SK-N-SH (cell line): Measurements from ENCODE around the gene D2HGDH.

Experiments
- CTCF ChIP-seq: fragments of 200-600 bp; sonication (generic); IDR thresholded peaks from 2 replicates; pipeline ENCODE4 v1.6.1; 2017; ENCODE audit warnings: antibody characterized with exemption, mild to moderate bottlenecking, moderate library complexity
- EP300 ChIP-seq, 2 experiments: IDR thresholded peaks; 2 replicates each; pipeline versions ENCODE4 v1.4.0 to v1.6.1; 2012; ENCODE audit warnings: borderline replicate concordance in 1 of 2, low read depth in 1 of 2, low read length in 1 of 2
- EZH2phosphoT487 ChIP-seq: fragments of 200-600 bp; sonication (generic); IDR thresholded peaks from 2 replicates; pipeline ENCODE4 v1.6.1; 2017; ENCODE audit warnings: low read depth, mixed run types, mild to moderate bottlenecking, antibody characterized with exemption, moderate library complexity, borderline replicate concordance
- IRF3 ChIP-seq: fragments of 150-350 bp; IDR thresholded peaks from 2 replicates; pipeline ENCODE4 v1.6.1; 2016; ENCODE audit warnings: mild to moderate bottlenecking, low read depth, low read length
- MAX ChIP-seq: IDR thresholded peaks from 2 replicates; pipeline ENCODE4 v1.4.0; 2012; ENCODE audit warnings: low read depth
- MXI1 ChIP-seq: IDR thresholded peaks from 2 replicates; pipeline ENCODE4 v1.6.1; 2012; ENCODE audit warnings: mild to moderate bottlenecking, low read depth, low read length, improper control_type of control experiment
- POLR2AphosphoS5 ChIP-seq: IDR thresholded peaks from 2 replicates; pipeline ENCODE4 v1.6.1; 2012; ENCODE audit warnings: low read depth, low read length
- RAD21 ChIP-seq: IDR thresholded peaks from 2 replicates; pipeline ENCODE4 v1.6.1; 2012; ENCODE audit warnings: mild to moderate bottlenecking, low read length
- REST ChIP-seq: IDR thresholded peaks from 2 replicates; pipeline ENCODE4 v1.6.1; 2012; ENCODE audit warnings: mild to moderate bottlenecking, low read depth, low read length, moderate library complexity
- SIN3A ChIP-seq: IDR thresholded peaks from 2 replicates; pipeline ENCODE4 v1.6.1; 2012; ENCODE audit warnings: low read depth, mild to moderate bottlenecking, low read length, moderate library complexity, borderline replicate concordance
- TEAD4 ChIP-seq: IDR thresholded peaks from 2 replicates; pipeline ENCODE4 v1.4.0; 2012; ENCODE audit warnings: mild to moderate bottlenecking, borderline replicate concordance; ENCODE audit not compliant: insufficient read depth
- USF1 ChIP-seq: IDR thresholded peaks from 2 replicates; pipeline ENCODE4 v1.4.0; 2012; ENCODE audit warnings: low read depth, borderline replicate concordance
- USF2 ChIP-seq: fragments of 150-350 bp; IDR thresholded peaks from 2 replicates; pipeline ENCODE4 v1.6.1; 2017; ENCODE audit warnings: antibody characterized with exemption, low read length, low read depth, borderline replicate concordance
- YY1 ChIP-seq: IDR thresholded peaks from 2 replicates; pipeline ENCODE4 v1.4.0; 2012; ENCODE audit warnings: low read depth, mild to moderate bottlenecking

- TF ChIP-seq CTCF (no peak), EZH2phosphoT487 (no peak), TEAD4 (no peak), RAD21 (no peak), MXI1 (no peak), MAX (no peak), EP300 (IDR thresholded peaks at IDR 0.05; ENCODE audit: borderline replicate concordance in 1 of 2, low read depth in 1 of 2, low read length in 1 of 2) (no peak), IRF3 (no peak), USF1 (no peak), REST (no peak), USF2 (no peak), POLR2AphosphoS5 (no peak), SIN3A (no peak), YY1 (no peak)
These were observed 4.7 kb downstream of the D2HGDH start for GRCh38 chr2:241739177-241739576.
